Retinal pigment epithelial cell (primary cell): ENCODE results near the gene SCNN1B.
"Not testable (repeated sequence)": the region's sequence is repeated elsewhere in the genome, so short reads cannot be mapped to it uniquely, and the experiment has no call there.

Experiments
- DNase-seq: peaks from one replicate; pipeline ENCODE4 v3.0.0-alpha.2; 2010; ENCODE audit warnings: low read depth
- H3K4me3 ChIP-seq: 2 replicates; pipeline ENCODE4 v1.5.1; 2011; ENCODE audit warnings: mild to moderate bottlenecking, low read length, control low read depth, moderate library complexity
- TF ChIP-seq, protein P1 (sequence below): conservative IDR thresholded peaks from 2 replicates; pipeline ENCODE4 v1.5.1; 2011; ENCODE audit warnings: low read depth, low read length, control low read depth, inconsistent platforms

SCNN1B gene

DNA sequence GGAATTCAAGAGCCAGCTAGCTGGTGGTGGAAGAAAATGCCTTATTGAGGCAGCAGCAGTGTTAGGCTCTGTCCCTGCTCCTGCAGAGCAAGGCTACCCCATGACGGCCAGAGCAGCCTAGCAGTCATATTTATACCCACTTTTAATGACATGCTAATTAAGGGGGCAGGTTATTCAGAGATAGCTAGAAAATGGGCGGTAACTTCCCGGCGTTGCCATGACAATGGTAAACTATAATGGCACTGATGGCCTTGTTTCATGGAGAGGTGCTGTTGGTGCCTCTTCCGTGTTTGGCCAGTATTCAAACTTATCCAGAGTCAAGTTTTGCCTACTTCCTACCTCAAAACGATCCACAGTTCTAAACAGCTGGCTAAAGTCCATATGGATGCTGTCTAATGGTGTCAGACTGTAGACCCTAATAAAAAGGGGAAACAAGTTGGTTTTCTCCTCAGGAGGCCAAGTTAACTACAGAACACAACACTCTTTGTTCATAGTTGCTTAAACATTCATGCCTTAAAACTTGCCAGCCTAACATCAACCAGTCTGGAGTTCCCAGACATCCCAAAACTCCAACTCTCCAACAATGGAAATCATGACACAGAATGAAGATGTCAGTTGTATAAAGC is 3.7 kb upstream of the SCNN1B start:
- TF ChIP-seq, protein P1, sequence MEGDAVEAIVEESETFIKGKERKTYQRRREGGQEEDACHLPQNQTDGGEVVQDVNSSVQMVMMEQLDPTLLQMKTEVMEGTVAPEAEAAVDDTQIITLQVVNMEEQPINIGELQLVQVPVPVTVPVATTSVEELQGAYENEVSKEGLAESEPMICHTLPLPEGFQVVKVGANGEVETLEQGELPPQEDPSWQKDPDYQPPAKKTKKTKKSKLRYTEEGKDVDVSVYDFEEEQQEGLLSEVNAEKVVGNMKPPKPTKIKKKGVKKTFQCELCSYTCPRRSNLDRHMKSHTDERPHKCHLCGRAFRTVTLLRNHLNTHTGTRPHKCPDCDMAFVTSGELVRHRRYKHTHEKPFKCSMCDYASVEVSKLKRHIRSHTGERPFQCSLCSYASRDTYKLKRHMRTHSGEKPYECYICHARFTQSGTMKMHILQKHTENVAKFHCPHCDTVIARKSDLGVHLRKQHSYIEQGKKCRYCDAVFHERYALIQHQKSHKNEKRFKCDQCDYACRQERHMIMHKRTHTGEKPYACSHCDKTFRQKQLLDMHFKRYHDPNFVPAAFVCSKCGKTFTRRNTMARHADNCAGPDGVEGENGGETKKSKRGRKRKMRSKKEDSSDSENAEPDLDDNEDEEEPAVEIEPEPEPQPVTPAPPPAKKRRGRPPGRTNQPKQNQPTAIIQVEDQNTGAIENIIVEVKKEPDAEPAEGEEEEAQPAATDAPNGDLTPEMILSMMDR: no peak
- no peak overlapping the region for H3K4me3 ChIP-seq
- no peak for DNase-seq

DNA sequence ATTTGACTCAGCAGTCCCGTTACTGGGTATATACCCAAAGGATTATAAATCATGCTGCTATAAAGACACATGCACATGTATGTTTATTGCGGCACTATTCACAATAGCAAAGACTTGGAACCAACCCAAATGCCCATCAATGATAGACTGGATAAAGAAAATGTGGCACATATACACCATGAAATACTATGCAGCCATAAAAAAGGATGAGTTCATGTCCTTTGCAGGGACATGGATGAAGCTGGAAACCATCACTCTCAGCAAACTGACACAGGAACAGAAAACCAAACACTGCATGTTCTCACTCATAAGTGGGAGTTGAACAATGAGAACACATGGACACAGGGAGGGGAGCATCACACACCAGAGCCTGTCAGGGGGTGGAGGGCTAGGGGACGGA is 2.3 kb upstream of the SCNN1B start:
- not testable (repeated sequence) for H3K4me3 ChIP-seq, DNase-seq

DNA sequence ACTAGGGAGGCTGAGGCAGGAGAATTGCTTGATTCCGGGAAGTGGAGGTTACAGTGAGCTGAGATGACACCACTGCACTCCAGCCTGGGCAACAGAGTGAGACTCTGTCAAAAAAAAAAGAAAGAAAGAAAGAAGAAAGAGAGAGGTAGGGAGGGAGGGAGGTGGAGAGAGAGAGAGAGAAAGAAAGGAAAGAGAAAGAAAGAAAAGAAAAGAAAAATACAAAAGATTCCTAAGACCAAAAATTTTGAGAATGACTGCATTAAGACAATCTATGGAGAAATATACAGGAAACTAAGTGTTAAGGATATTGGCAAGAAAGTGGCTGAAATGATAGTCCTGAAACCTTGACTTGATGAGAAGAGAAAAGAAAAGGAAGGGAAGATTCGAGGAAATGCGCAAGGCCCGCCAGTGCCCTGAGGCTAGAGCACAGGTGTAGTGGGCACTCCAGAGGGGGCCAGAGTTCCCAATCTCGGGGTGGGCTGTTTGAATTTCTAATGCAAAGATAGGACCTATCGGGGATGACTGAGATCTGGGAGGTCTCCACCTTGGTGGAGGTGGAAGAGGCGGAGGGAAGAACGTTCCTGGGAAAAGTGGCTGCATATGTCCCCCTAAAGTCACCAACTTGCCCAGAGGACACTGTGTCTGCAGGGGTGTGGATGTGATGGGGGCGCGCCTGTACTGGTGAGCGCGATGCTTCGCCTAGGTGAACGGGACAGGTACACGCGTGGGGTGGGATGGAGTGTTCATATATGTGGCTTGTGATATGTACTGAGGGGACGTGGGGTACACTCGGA is 654 bp upstream of the SCNN1B start:
- no peak overlapping the region for H3K4me3 ChIP-seq
- no peak for DNase-seq
- TF ChIP-seq, protein P1: no peak

DNA sequence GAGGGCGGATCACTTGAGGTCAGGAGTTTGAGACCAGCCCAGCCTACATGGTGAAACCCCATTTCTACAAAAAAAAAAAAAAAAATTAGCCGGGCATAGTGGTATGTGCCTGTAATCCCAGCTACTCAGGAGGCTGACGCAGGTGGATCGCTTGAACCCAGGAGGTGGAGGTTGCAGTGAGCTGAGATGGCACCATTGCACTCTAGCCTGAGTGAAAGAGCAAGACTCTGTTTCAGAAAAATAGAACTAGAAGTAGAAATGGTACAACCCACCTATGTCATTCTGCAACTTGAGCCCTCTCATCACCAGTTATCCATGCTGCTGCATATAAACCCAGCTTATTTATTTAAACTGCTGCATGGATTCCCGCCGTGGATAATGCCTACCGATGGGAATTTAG is 1.6 kb downstream of the SCNN1B start:
- TF ChIP-seq, protein P1: no peak
- no peak for DNase-seq
- no peak overlapping the region for H3K4me3 ChIP-seq

DNA sequence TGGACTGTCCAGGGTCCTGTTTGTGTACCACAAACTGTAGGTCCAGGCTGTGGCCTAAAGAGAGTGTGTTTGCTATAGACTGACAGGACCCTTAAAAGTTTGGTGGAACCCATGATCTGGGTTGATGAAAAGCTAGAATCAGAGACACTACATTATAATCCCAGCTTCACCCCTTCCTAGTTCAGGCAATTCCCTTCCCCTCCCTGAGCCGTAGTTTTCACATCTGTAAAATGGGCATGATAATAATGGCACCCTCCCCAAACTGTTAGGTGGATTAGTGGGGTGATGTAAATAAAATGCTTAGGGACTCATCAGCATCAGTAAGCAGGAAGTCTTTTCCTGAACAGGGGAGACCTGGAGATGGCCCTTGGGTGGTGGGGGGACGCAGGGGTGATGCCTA is 2.5 kb downstream of the SCNN1B start:
- TF ChIP-seq, protein P1: no peak
- no peak for DNase-seq
- H3K4me3 ChIP-seq: no peak overlapping the region

DNA sequence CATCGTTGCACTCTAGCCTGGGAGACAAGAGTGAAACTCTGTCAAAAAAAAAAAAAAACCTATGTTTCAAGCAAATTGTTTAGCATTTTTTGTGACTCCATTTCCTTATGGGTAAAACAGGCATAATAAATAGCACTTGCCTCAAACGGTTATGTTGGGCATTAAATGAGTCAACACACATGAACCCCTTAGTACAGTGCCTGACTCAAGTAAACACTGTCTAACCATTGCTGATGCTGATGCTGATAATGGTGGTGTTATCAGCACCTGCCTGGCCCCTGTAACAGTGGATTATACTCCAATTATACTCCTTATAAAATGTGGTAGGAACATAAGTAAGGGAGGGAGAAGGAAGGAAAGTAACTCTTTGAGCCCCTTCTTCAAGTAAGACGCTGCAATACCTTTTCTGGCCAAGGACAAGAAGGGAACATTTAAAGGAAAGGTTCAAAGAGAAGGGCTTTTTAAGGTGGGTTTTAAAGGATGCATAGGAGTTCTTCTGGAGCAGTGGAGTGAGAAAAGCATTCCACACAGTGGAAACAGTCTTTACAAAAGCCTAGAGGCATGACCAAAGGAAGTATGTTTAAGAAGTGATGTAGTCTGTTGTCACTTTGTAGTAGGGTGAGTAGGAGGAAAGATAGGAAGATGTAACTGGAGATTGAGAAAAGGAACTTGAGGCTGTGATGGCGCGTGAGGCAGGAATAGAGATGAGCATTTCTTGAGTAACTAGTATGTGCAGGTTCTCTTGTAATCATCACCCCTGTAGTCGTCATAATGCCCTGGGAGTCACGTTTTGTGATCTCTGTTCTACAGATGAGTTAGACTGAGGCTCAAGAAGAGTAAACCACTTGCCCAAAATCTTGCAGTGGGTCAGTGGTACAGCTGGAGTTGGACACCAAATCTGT is 4.3 kb downstream of the SCNN1B start:
- TF ChIP-seq, protein P1: no peak
- no peak for DNase-seq
- H3K4me3 ChIP-seq: no peak overlapping the region

DNA sequence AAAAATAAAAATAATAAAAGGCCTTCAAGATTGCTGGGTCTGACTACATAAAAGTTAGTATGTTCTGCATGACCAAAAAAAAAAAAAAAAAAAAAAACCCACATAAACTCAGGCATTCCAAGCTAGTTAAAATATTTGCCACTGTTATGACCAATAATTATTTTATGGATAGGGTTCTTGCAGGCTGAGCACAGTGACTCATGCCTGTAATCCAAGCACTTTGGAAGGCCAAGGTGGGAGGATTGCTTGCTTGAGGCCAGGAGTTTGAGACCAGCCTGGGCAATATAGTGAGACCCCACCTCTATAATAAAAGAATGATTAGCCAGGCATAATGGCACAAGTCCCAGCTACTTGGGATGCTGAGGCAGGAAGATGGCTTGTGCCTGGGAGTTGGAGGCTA is 8.1 kb downstream of the SCNN1B start:
- DNase-seq: no peak
- TF ChIP-seq, protein P1: no peak
- no peak overlapping the region for H3K4me3 ChIP-seq
